HCT116 (cell line): ENCODE data around the gene C18orf32.

ENCODE experiments used
- CTCF ChIP-seq, 3 experiments: fragments of 200-600 bp in 1 of 3; sonication (generic) in 1 of 3; IDR thresholded peaks in 2 of 3; conservative IDR thresholded peaks in 1 of 3; 2 replicates each; pipeline ENCODE4 v1.5.1; 2012 to 2017; ENCODE audit warnings: low read depth in 2 of 3, low read length in 2 of 3, antibody characterized with exemption in 1 of 3, borderline replicate concordance in 1 of 3, control low read depth in 1 of 3, mild to moderate bottlenecking in 1 of 3, mixed read lengths in 1 of 3, mixed run types in 1 of 3, moderate library complexity in 1 of 3; ENCODE audit not compliant: insufficient read depth in 1 of 3
- POLR2A ChIP-seq: IDR thresholded peaks from 2 replicates; pipeline ENCODE4 v1.7.0; 2011; ENCODE audit warnings: borderline replicate concordance; ENCODE audit not compliant: insufficient read depth, insufficient read length; ENCODE audit errors: extremely low read depth
- TCF7L2 ChIP-seq: IDR thresholded peaks from 2 replicates; pipeline ENCODE4 v1.7.0; 2011; ENCODE audit warnings: borderline replicate concordance, inconsistent platforms; ENCODE audit not compliant: insufficient read depth, insufficient read length; ENCODE audit errors: extremely low read depth
- YY1 ChIP-seq: IDR thresholded peaks from 2 replicates; pipeline ENCODE4 v1.6.1; 2011; ENCODE audit warnings: low read length, low read depth, moderate library complexity, mild to moderate bottlenecking; ENCODE audit not compliant: insufficient replicate concordance; ENCODE audit errors: extremely low read depth
- ZNF274 ChIP-seq: fragments of 200-500 bp; sonication (Bioruptor generic); IDR thresholded peaks from 2 replicates; pipeline ENCODE4 v1.6.1; 2014; ENCODE audit warnings: mild to moderate bottlenecking, low read depth, low read length, inconsistent platforms
- TF ChIP-seq, protein P1 (sequence below): IDR thresholded peaks from 2 replicates; pipeline ENCODE4 v1.6.1; 2012; ENCODE audit warnings: low read depth
- TF ChIP-seq, protein P2 (sequence below): IDR thresholded peaks from 2 replicates; pipeline ENCODE4 v1.6.1; 2011; ENCODE audit warnings: mild to moderate bottlenecking, low read length, moderate library complexity; ENCODE audit not compliant: insufficient replicate concordance; ENCODE audit errors: extremely low read depth

GRCh38 chr18:49481317-49481716 lies 5.7 kb downstream of the C18orf32 start:
- TF ChIP-seq, protein P1, sequence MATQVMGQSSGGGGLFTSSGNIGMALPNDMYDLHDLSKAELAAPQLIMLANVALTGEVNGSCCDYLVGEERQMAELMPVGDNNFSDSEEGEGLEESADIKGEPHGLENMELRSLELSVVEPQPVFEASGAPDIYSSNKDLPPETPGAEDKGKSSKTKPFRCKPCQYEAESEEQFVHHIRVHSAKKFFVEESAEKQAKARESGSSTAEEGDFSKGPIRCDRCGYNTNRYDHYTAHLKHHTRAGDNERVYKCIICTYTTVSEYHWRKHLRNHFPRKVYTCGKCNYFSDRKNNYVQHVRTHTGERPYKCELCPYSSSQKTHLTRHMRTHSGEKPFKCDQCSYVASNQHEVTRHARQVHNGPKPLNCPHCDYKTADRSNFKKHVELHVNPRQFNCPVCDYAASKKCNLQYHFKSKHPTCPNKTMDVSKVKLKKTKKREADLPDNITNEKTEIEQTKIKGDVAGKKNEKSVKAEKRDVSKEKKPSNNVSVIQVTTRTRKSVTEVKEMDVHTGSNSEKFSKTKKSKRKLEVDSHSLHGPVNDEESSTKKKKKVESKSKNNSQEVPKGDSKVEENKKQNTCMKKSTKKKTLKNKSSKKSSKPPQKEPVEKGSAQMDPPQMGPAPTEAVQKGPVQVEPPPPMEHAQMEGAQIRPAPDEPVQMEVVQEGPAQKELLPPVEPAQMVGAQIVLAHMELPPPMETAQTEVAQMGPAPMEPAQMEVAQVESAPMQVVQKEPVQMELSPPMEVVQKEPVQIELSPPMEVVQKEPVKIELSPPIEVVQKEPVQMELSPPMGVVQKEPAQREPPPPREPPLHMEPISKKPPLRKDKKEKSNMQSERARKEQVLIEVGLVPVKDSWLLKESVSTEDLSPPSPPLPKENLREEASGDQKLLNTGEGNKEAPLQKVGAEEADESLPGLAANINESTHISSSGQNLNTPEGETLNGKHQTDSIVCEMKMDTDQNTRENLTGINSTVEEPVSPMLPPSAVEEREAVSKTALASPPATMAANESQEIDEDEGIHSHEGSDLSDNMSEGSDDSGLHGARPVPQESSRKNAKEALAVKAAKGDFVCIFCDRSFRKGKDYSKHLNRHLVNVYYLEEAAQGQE: no peak
- no peak for TF ChIP-seq ZNF274
- TF ChIP-seq CTCF (IDR thresholded peaks at IDR 0.05 in 2 of 3, conservative IDR thresholded peaks at IDR 0.05 in 1 of 3; ENCODE audit: borderline replicate concordance in 1 of 3, insufficient read depth in 1 of 3, low read depth in 2 of 3, low read length in 2 of 3): no peak
- no peak for TF ChIP-seq POLR2A
- TF ChIP-seq, protein P2, sequence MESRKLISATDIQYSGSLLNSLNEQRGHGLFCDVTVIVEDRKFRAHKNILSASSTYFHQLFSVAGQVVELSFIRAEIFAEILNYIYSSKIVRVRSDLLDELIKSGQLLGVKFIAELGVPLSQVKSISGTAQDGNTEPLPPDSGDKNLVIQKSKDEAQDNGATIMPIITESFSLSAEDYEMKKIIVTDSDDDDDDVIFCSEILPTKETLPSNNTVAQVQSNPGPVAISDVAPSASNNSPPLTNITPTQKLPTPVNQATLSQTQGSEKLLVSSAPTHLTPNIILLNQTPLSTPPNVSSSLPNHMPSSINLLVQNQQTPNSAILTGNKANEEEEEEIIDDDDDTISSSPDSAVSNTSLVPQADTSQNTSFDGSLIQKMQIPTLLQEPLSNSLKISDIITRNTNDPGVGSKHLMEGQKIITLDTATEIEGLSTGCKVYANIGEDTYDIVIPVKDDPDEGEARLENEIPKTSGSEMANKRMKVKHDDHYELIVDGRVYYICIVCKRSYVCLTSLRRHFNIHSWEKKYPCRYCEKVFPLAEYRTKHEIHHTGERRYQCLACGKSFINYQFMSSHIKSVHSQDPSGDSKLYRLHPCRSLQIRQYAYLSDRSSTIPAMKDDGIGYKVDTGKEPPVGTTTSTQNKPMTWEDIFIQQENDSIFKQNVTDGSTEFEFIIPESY: no peak
- no peak for TF ChIP-seq TCF7L2
- no peak for TF ChIP-seq YY1
